HepG2 (cell line): ENCODE data around the gene SMAP1. TPM values are rescaled to one million over a fixed set of nuclear protein-coding genes. Genes with fewer than 3 reads are reported as not detected.

Experiments used
- ARID5B ChIP-seq: IDR thresholded peaks from 2 replicates; pipeline ENCODE4 v1.4.0; 2020; ENCODE audit warnings: mild to moderate bottlenecking, missing genetic modification reagents
- CC2D1A ChIP-seq: sonication (generic); formaldehyde crosslinking; IDR thresholded peaks from 2 replicates; pipeline ENCODE4 v1.8.1; 2023; ENCODE audit warnings: mild to moderate bottlenecking, missing genetic modification reagents
- FIP1L1 ChIP-seq: fragments of 200-400 bp; formaldehyde crosslinking; IDR thresholded peaks from 2 replicates; pipeline ENCODE4 v1.6.1; 2018; ENCODE audit warnings: low read depth, mild to moderate bottlenecking, low read length, moderate library complexity, borderline replicate concordance; ENCODE audit not compliant: insufficient read depth
- MLX ChIP-seq: IDR thresholded peaks from 2 replicates; pipeline ENCODE4 v1.6.1; 2016
- SMAD1 ChIP-seq: sonication (generic); formaldehyde crosslinking; IDR thresholded peaks from 2 replicates; pipeline ENCODE4 v1.4.0; 2020; ENCODE audit warnings: missing genetic modification reagents, low read depth, mild to moderate bottlenecking, borderline replicate concordance
- TCF12 ChIP-seq, 2 experiments: fragments of 450-650 bp in 1 of 2; sonication (generic) in 1 of 2; formaldehyde crosslinking in 1 of 2; IDR thresholded peaks; 2 replicates each; pipeline versions ENCODE4 v1.6.1 to v1.8.0; 2017 to 2022; ENCODE audit warnings: antibody characterized with exemption in 1 of 2, mild to moderate bottlenecking in 1 of 2, missing genetic modification reagents in 1 of 2, moderate library complexity in 1 of 2
- TOPORS ChIP-seq: sonication (generic); formaldehyde crosslinking; IDR thresholded peaks from 2 replicates; pipeline ENCODE4 v1.8.0; 2023; ENCODE audit warnings: mild to moderate bottlenecking, missing genetic modification reagents
- ZBTB46 ChIP-seq: sonication (generic); formaldehyde crosslinking; IDR thresholded peaks from 2 replicates; pipeline ENCODE4 v1.4.0; 2020; ENCODE audit warnings: mild to moderate bottlenecking, missing genetic modification reagents, borderline replicate concordance
- ZNF12 ChIP-seq: sonication (generic); formaldehyde crosslinking; IDR thresholded peaks from 2 replicates; pipeline ENCODE4 v1.5.0; 2020; ENCODE audit warnings: missing genetic modification reagents
- ZNF687 ChIP-seq: sonication (generic); formaldehyde crosslinking; IDR thresholded peaks from 2 replicates; pipeline ENCODE4 v1.5.1; 2020; ENCODE audit warnings: mild to moderate bottlenecking, missing genetic modification reagents, moderate library complexity
- ZNF781 ChIP-seq: sonication (generic); formaldehyde crosslinking; IDR thresholded peaks from 2 replicates; pipeline ENCODE4 v1.5.1; 2020; ENCODE audit warnings: borderline replicate concordance, mild to moderate bottlenecking, missing genetic modification reagents; ENCODE audit errors: not compliant biosample characterization
- polyA plus RNA-seq, 8 experiments: library from polyadenylated mRNA; depleted of rRNA in 3 of 8; stranded (reverse) in 7 of 8; unstranded in 1 of 8; fragments of >200 nt; fragmentation: Illumina TruSeq in 4 of 8; extraction: Trizol in 4 of 8; gene quantifications; 2 replicates each; pipeline versions ENCODE4 v1.2.1 to v1.2.3, GENCODE V29; 2011 to 2016; ENCODE audit warnings: low read depth in 4 of 8, missing spikeins in 1 of 8, mixed read lengths in 1 of 8; ENCODE audit not compliant: insufficient read depth in 1 of 8
- total RNA-seq, 5 experiments: library from RNA; depleted of rRNA; stranded (reverse); fragments of >200 nt; fragmentation: Illumina TruSeq; extraction: Trizol; gene quantifications; 2 replicates each; pipeline ENCODE4 v1.2.3, GENCODE V29; 2016; ENCODE audit warnings: low read depth in 1 of 5
- TF ChIP-seq, protein P1 (sequence below): sonication (generic); formaldehyde crosslinking; IDR thresholded peaks from 2 replicates; pipeline ENCODE4 v1.9.0; 2022; ENCODE audit warnings: missing genetic modification reagents, mild to moderate bottlenecking, borderline replicate concordance
- TF ChIP-seq, protein P2 (sequence below): IDR thresholded peaks from 2 replicates; pipeline ENCODE4 v1.6.1; 2016; ENCODE audit warnings: mild to moderate bottlenecking, missing biosample characterization, missing genetic modification reagents

SMAP1 gene
- total and polyA plus RNA-seq, 2 of the 13 experiments (the other 11 are each of a cell fraction or from before 2014, with no cell fraction given) = 13.4 to 17.8 TPM

GRCh38 chr6:70667711-70668498, at the start of gene SMAP1 (continued):
- peak; percentile 94 for TF ChIP-seq ZNF687
- TF ChIP-seq, protein P1, sequence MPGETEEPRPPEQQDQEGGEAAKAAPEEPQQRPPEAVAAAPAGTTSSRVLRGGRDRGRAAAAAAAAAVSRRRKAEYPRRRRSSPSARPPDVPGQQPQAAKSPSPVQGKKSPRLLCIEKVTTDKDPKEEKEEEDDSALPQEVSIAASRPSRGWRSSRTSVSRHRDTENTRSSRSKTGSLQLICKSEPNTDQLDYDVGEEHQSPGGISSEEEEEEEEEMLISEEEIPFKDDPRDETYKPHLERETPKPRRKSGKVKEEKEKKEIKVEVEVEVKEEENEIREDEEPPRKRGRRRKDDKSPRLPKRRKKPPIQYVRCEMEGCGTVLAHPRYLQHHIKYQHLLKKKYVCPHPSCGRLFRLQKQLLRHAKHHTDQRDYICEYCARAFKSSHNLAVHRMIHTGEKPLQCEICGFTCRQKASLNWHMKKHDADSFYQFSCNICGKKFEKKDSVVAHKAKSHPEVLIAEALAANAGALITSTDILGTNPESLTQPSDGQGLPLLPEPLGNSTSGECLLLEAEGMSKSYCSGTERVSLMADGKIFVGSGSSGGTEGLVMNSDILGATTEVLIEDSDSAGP = peak; percentile 95; the same call in 1 of the 2 replicates
- no peak for TF ChIP-seq MLX (CRISPR knock-in tag)
- peak; percentile 80 for TF ChIP-seq ARID5B (CRISPR knock-in tag)
- TF ChIP-seq ZNF12 (CRISPR knock-in tag) = peak; percentile 46; the same call in 1 of the 2 replicates
- TF ChIP-seq CC2D1A (CRISPR knock-in tag) = no peak
- no peak for TF ChIP-seq ZBTB46 (CRISPR knock-in tag)
- no peak for TF ChIP-seq FIP1L1
- TF ChIP-seq TOPORS = peak; percentile 97; the same call in 1 of the 2 replicates
- TF ChIP-seq, protein P2, sequence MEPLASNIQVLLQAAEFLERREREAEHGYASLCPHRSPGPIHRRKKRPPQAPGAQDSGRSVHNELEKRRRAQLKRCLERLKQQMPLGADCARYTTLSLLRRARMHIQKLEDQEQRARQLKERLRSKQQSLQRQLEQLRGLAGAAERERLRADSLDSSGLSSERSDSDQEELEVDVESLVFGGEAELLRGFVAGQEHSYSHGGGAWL (CRISPR knock-in tag) = peak; percentile 56; the same call in 1 of the 2 replicates
- TF ChIP-seq TCF12 (IDR thresholded peaks at IDR 0.05) = no peak
- TF ChIP-seq TCF12 (CRISPR knock-in tag; IDR thresholded peaks at IDR 0.05) = peak; percentile 87
- no peak; the same call in 1 of the 2 replicates for TF ChIP-seq SMAD1 (CRISPR knock-in tag)
- TF ChIP-seq ZNF781 (CRISPR knock-in tag) = no peak
